ENCODE data around the gene ADGRG6.

The ADGRG6 gene

DNA sequence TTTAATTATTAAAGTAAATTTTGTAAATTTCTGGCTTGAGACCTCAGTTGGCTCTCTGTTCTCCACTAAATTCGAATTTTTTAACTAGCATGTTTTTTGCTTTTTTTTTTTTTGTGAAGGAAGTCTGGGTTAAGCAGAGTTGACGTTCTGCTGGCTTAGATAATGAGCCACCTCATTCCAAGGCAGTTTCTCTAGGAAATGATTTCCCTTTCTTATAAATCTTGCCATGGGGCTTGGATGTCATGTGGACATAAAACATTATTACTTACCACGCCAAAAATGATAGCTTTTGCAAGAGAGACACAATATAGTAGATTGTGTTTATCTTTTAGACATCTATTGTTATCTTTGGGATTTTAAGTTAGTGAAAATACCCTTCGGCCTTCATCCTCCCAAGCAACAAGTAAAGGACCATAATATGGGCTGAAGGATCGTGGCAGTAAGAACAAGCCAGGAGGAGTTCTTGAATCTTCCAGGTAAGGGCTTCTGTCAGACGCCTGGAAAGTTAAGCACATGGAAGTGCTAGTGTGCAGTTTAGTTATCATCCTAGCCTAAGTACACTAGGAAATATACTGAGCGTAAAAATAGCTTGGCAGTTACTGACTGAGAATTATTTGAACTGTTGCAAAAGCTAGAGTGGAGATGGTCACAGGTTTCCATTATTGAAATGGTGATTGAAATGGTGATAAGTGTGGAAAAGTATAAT is 30.7 kb downstream of the ADGRG6 start:
- no peak for DNase-seq (ENCODE audit: low read depth)
- H3K4me3 ChIP-seq (ENCODE audit: low read length) = no peak overlapping the region
- TF ChIP-seq, protein P1, sequence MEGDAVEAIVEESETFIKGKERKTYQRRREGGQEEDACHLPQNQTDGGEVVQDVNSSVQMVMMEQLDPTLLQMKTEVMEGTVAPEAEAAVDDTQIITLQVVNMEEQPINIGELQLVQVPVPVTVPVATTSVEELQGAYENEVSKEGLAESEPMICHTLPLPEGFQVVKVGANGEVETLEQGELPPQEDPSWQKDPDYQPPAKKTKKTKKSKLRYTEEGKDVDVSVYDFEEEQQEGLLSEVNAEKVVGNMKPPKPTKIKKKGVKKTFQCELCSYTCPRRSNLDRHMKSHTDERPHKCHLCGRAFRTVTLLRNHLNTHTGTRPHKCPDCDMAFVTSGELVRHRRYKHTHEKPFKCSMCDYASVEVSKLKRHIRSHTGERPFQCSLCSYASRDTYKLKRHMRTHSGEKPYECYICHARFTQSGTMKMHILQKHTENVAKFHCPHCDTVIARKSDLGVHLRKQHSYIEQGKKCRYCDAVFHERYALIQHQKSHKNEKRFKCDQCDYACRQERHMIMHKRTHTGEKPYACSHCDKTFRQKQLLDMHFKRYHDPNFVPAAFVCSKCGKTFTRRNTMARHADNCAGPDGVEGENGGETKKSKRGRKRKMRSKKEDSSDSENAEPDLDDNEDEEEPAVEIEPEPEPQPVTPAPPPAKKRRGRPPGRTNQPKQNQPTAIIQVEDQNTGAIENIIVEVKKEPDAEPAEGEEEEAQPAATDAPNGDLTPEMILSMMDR (IDR thresholded peaks at IDR 0.05; ENCODE audit: insufficient read depth, low read depth, low read length, missing control alignments) = no peak

DNA sequence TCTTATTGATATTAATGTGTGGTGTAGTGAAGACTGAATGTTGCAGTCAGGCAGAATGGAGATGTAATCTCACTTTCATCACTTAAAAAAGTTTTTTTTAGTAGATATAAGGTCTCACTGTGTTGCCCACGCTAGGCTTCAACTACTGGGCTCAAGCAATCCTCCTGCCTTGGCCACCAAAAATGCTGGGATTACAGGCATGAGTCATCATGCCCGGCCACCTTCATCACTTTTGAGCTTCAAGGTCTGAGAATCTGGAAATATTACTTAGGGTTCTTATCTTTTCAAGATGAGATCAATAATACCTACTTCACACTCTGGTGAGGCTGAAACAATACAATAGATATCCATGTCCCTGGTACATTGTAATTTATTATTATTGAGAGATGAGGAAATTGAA is 31.6 kb downstream of the ADGRG6 start:
- no peak overlapping the region for H3K4me3 ChIP-seq (ENCODE audit: low read length)
- DNase-seq (ENCODE audit: low read depth) = no peak
- TF ChIP-seq, protein P1 (IDR thresholded peaks at IDR 0.05; ENCODE audit: insufficient read depth, low read depth, low read length, missing control alignments) = no peak

DNA sequence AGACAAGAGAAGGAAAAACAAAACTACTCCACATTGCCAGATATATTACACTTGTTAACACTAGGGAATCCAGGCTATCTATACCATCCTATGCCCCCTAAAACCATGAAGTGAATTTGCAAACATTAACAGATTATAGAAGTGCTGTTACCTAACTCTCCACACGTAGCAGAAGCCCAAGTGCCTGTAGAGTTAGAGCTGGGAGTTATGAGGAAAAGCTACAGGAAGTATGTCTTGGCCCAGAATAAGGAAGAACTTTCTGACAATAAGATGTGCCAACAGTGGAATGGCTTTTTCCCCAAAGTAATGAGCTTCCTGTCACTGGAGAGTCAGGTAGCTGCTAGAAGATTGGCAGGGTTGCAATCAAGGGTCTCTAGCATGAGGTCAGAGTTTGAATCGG is 32.5 kb downstream of the ADGRG6 start:
- DNase-seq (ENCODE audit: low read depth) = no peak
- TF ChIP-seq, protein P1 (IDR thresholded peaks at IDR 0.05; ENCODE audit: insufficient read depth, low read depth, low read length, missing control alignments) = no peak
- H3K4me3 ChIP-seq (ENCODE audit: low read length) = no peak overlapping the region

DNA sequence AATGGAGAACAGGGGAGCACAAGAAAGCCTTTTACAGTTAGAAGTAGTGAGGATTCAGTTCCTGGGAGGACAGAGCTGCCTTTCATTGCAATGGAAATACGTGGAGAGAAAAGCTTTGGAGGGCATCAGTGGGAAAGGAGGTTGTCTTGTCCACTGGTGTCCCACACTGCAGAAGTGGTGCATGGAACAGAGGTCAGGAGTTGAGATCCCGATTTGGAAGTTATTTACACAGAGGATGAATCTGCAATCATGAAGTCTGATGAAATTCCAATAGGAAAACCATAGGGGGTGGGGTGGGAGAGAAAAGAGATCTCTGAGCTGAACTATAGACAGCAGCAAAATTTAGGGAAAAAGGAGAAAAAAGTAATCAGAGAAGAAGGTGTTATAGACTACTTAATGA is 33.6 kb downstream of the ADGRG6 start:
- H3K4me3 ChIP-seq (ENCODE audit: low read length) = no peak overlapping the region
- no peak for DNase-seq (ENCODE audit: low read depth)
- TF ChIP-seq, protein P1 (IDR thresholded peaks at IDR 0.05; ENCODE audit: insufficient read depth, low read depth, low read length, missing control alignments) = no peak

- DNase-seq (ENCODE audit: low read depth) = no peak
- TF ChIP-seq, protein P1 (IDR thresholded peaks at IDR 0.05; ENCODE audit: insufficient read depth, low read depth, low read length, missing control alignments) = no peak
- H3K4me3 ChIP-seq (ENCODE audit: low read length) = no peak overlapping the region
These were observed 34.4 kb downstream of the ADGRG6 start for GRCh38 chr6:142336183-142336582.

DNA sequence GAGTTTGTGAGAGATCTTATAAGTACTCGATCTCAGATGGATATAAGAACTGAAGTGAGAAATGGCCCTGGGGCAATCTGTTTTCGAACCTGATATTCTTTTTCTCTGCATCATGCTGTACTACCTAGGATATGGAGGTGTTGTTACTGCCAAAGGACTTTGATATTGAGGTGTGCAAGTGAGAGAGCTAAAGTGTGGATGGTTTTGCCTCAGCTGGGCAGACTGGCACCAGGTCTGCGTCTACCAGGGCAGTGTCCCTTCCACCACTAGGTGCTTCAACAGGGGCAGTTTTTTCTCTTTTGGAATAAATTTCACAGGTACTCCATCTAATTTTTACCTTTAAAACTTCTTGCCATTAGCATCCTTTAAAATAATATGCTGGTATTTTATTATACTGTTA is 35.0 kb downstream of the ADGRG6 start:
- TF ChIP-seq, protein P1 (IDR thresholded peaks at IDR 0.05; ENCODE audit: insufficient read depth, low read depth, low read length, missing control alignments) = no peak
- DNase-seq (ENCODE audit: low read depth) = no peak

DNA sequence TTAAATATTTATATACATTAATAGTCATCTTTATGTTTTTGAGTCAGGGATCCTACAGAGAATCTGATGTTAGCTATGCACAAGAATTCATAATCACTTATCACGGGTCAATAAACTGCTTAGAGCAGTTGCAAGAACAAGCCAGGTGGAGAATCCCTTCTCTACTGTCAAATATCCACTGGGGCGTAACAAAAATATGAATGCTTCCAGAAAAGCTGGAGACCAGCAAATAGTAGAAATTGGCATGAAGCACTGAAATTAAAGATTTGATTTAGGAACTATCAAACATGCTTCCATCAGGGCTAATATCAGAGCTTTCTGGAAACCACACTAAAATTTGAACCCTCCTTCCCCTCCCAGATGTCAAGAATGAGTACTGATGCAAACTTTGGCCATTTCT is 37.3 kb downstream of the ADGRG6 start:
- DNase-seq (ENCODE audit: low read depth) = no peak
- H3K4me3 ChIP-seq (ENCODE audit: low read length) = no peak overlapping the region
- TF ChIP-seq, protein P1 (IDR thresholded peaks at IDR 0.05; ENCODE audit: insufficient read depth, low read depth, low read length, missing control alignments) = no peak

More for the DNA sequence above, 35.0 kb downstream of the ADGRG6 start:
- no peak overlapping the region for H3K4me3 ChIP-seq (ENCODE audit: low read length)
